Activated CD4-positive, CD25-positive, alpha-beta regulatory T cell treated with anti-CD3 and anti-CD28 coated beads, Interleukin-2, amount 50 U/mL, for 24 hours (primary cell): Measurements from ENCODE around the gene SKAP1.
"Not testable (repeated sequence)": the region's sequence is repeated elsewhere in the genome, so short reads cannot be mapped to it uniquely, and the experiment has no call there.

Source experiments
- ATAC-seq, 2 donors: fragments of 150-1000 bp; cut with Tn5 transposase; one replicate each; pipeline ENCODE4 v1.10.0; 2021; ENCODE audit warnings: mild to moderate bottlenecking in 1 of 2, moderate library complexity in 1 of 2

Gene SKAP1

GRCh38 chr17:48314716-48315115 lies 115.3 kb downstream of the SKAP1 start:
- ATAC-seq: no peak

- ATAC-seq: no peak
Measured at GRCh38 chr17:48313096-48313755, 116.8 kb downstream of the SKAP1 start.

GRCh38 chr17:48311324-48311723 lies 118.7 kb downstream of the SKAP1 start:
- no peak for ATAC-seq

GRCh38 chr17:48310748-48311213 lies 119.2 kb downstream of the SKAP1 start:
- ATAC-seq: no peak

GRCh38 chr17:48308581-48308980 lies 121.4 kb downstream of the SKAP1 start:
- no peak for ATAC-seq

- ATAC-seq: peak in 1 of 2 donors; percentile 70
Measured at GRCh38 chr17:48307814-48308411, 122.1 kb downstream of the SKAP1 start.

GRCh38 chr17:48307255-48307654 lies 122.8 kb downstream of the SKAP1 start:
- ATAC-seq: no peak

GRCh38 chr17:48301002-48301401 lies 129.0 kb downstream of the SKAP1 start:
- no peak for ATAC-seq

- ATAC-seq: peak; percentile 32 to 53
Measured at GRCh38 chr17:48299760-48300159, 130.3 kb downstream of the SKAP1 start.

GRCh38 chr17:48297825-48298224 lies 132.2 kb downstream of the SKAP1 start:
- ATAC-seq: no peak

GRCh38 chr17:48296453-48296852 lies 133.6 kb downstream of the SKAP1 start:
- ATAC-seq: no peak

GRCh38 chr17:48295362-48296288 lies 134.4 kb downstream of the SKAP1 start:
- peak; percentile 59 to 66 for ATAC-seq

- ATAC-seq: peak; percentile 46 to 53
Measured at GRCh38 chr17:48294806-48295361, 135.1 kb downstream of the SKAP1 start.

- peak; percentile 29 to 31 for ATAC-seq
Measured at GRCh38 chr17:48294020-48294805, 135.8 kb downstream of the SKAP1 start.

GRCh38 chr17:48293319-48294019 lies 136.5 kb downstream of the SKAP1 start:
- ATAC-seq: no peak

- ATAC-seq: no peak
Measured at GRCh38 chr17:48290378-48290777, 139.6 kb downstream of the SKAP1 start.

- not testable (repeated sequence) for ATAC-seq
Measured at GRCh38 chr17:48286917-48287316, 143.1 kb downstream of the SKAP1 start.

GRCh38 chr17:48285614-48286013 lies 144.4 kb downstream of the SKAP1 start:
- no peak for ATAC-seq

GRCh38 chr17:48283907-48284306 lies 146.1 kb downstream of the SKAP1 start:
- no peak for ATAC-seq

GRCh38 chr17:48283411-48283810 lies 146.6 kb downstream of the SKAP1 start:
- no peak for ATAC-seq

- no peak for ATAC-seq
Measured at GRCh38 chr17:48282303-48282702, 147.7 kb downstream of the SKAP1 start.
